SW480 (cell line): Measurements from ENCODE around the gene DHRS9.
"Not testable (repeated sequence)": the region's sequence is repeated elsewhere in the genome, so short reads cannot be mapped to it uniquely, and the experiment has no call there.

Experiments used
- DNase-seq: peaks from one replicate; pipeline ENCODE4 v3.0.0-alpha.2; 2016; ENCODE audit warnings: low spot score

DHRS9 gene

GRCh38 chr2:169095621-169096105 is 26.3 kb downstream of the DHRS9 start:
- DNase-seq = peak; percentile 35

GRCh38 chr2:169104848-169105247 is 35.5 kb downstream of the DHRS9 start:
- no peak for DNase-seq

- no peak for DNase-seq
These were observed 36.1 kb downstream of the DHRS9 start for GRCh38 chr2:169105476-169105875.

GRCh38 chr2:169106134-169106533 is 36.8 kb downstream of the DHRS9 start:
- no peak for DNase-seq

GRCh38 chr2:169106563-169107545 is 37.5 kb downstream of the DHRS9 start:
- no peak for DNase-seq

- peak; percentile 13 for DNase-seq
These were observed 38.3 kb downstream of the DHRS9 start for GRCh38 chr2:169107645-169108044.

GRCh38 chr2:169108099-169108884 is 38.9 kb downstream of the DHRS9 start:
- no peak for DNase-seq

- peak; percentile 64 for DNase-seq
These were observed 40.4 kb downstream of the DHRS9 start for GRCh38 chr2:169109502-169110409.

GRCh38 chr2:169110419-169110818 is 41.1 kb downstream of the DHRS9 start:
- no peak for DNase-seq

GRCh38 chr2:169110916-169111315 is 41.6 kb downstream of the DHRS9 start:
- DNase-seq = no peak

- no peak for DNase-seq
These were observed 43.5 kb downstream of the DHRS9 start for GRCh38 chr2:169112841-169113240.

- no peak for DNase-seq
These were observed 44.7 kb downstream of the DHRS9 start for GRCh38 chr2:169114056-169114455.

- no peak for DNase-seq
These were observed 47.0 kb downstream of the DHRS9 start for GRCh38 chr2:169116327-169116726.

GRCh38 chr2:169116993-169117392 is 47.6 kb downstream of the DHRS9 start:
- DNase-seq = no peak

GRCh38 chr2:169118060-169118459 is 48.7 kb downstream of the DHRS9 start:
- DNase-seq = no peak

- DNase-seq = no peak
These were observed 49.9 kb downstream of the DHRS9 start for GRCh38 chr2:169119123-169119760.

- no peak for DNase-seq
These were observed 50.5 kb downstream of the DHRS9 start for GRCh38 chr2:169119851-169120250.

- DNase-seq = no peak
These were observed 60.4 kb downstream of the DHRS9 start for GRCh38 chr2:169129703-169130243.

GRCh38 chr2:169131587-169132512 is 62.5 kb downstream of the DHRS9 start:
- DNase-seq = peak; percentile 59

- DNase-seq = not testable (repeated sequence)
These were observed 64.9 kb downstream of the DHRS9 start for GRCh38 chr2:169134272-169134671.
